SK-N-SH (cell line): ENCODE results near the gene ACVR1C.

Source experiments
- ELF1 ChIP-seq: IDR thresholded peaks from 2 replicates; pipeline ENCODE4 v1.4.0; 2012
- EP300 ChIP-seq, 2 experiments: IDR thresholded peaks; 2 replicates each; pipeline versions ENCODE4 v1.4.0 to v1.6.1; 2012; ENCODE audit warnings: borderline replicate concordance in 1 of 2, low read depth in 1 of 2, low read length in 1 of 2
- FOSL2 ChIP-seq: IDR thresholded peaks from 2 replicates; pipeline ENCODE4 v1.4.0; 2012; ENCODE audit warnings: low read depth, mild to moderate bottlenecking, moderate library complexity, borderline replicate concordance
- MXI1 ChIP-seq: IDR thresholded peaks from 2 replicates; pipeline ENCODE4 v1.6.1; 2012; ENCODE audit warnings: mild to moderate bottlenecking, low read depth, low read length, improper control_type of control experiment
- NRF1 ChIP-seq: IDR thresholded peaks from 2 replicates; pipeline ENCODE4 v1.6.1; 2012; ENCODE audit warnings: low read depth, mild to moderate bottlenecking, low read length
- RCOR1 ChIP-seq: fragments of 150-350 bp; IDR thresholded peaks from 2 replicates; pipeline ENCODE4 v1.6.1; 2017; ENCODE audit warnings: antibody characterized with exemption, low read length
- SIN3A ChIP-seq: IDR thresholded peaks from 2 replicates; pipeline ENCODE4 v1.6.1; 2012; ENCODE audit warnings: low read depth, mild to moderate bottlenecking, low read length, moderate library complexity, borderline replicate concordance
- TF ChIP-seq, protein P1 (sequence below): fragments of 200-600 bp; sonication (generic); IDR thresholded peaks from 2 replicates; pipeline ENCODE4 v1.6.1; 2017; ENCODE audit warnings: antibody characterized with exemption, mild to moderate bottlenecking, moderate library complexity
- TF ChIP-seq, protein P2 (sequence below): IDR thresholded peaks from 2 replicates; pipeline ENCODE4 v1.4.0; 2012; ENCODE audit warnings: low read depth, borderline replicate concordance
- TF ChIP-seq, protein P3 (sequence below): IDR thresholded peaks from 2 replicates; pipeline ENCODE4 v1.6.1; 2012; ENCODE audit warnings: mild to moderate bottlenecking, low read depth, low read length, moderate library complexity

DNA sequence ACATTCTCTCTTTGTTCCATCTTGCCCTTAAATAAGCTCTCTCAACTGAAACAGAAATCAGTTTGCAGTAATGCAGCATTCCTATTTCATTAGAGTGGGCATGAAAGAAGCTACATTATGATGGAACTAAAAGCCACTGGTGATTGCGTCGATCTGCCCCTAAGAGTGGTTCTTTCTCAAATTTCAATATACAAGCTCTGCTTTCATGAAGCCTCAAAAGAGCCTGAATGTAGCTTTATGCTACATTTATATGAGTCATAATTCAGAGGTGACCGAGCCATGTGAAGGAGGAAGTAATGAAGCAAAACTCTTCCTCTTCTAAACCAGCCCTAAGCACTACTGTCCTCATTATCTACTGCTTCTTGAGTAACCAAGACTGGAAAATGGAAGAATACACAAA, 120.0 kb downstream of the ACVR1C start:
- TF ChIP-seq, protein P1, sequence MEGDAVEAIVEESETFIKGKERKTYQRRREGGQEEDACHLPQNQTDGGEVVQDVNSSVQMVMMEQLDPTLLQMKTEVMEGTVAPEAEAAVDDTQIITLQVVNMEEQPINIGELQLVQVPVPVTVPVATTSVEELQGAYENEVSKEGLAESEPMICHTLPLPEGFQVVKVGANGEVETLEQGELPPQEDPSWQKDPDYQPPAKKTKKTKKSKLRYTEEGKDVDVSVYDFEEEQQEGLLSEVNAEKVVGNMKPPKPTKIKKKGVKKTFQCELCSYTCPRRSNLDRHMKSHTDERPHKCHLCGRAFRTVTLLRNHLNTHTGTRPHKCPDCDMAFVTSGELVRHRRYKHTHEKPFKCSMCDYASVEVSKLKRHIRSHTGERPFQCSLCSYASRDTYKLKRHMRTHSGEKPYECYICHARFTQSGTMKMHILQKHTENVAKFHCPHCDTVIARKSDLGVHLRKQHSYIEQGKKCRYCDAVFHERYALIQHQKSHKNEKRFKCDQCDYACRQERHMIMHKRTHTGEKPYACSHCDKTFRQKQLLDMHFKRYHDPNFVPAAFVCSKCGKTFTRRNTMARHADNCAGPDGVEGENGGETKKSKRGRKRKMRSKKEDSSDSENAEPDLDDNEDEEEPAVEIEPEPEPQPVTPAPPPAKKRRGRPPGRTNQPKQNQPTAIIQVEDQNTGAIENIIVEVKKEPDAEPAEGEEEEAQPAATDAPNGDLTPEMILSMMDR, result no peak
- no peak for TF ChIP-seq SIN3A
- TF ChIP-seq, protein P2, sequence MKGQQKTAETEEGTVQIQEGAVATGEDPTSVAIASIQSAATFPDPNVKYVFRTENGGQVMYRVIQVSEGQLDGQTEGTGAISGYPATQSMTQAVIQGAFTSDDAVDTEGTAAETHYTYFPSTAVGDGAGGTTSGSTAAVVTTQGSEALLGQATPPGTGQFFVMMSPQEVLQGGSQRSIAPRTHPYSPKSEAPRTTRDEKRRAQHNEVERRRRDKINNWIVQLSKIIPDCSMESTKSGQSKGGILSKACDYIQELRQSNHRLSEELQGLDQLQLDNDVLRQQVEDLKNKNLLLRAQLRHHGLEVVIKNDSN, result no peak
- no peak for TF ChIP-seq FOSL2
- TF ChIP-seq RCOR1, result no peak
- no peak for TF ChIP-seq ELF1
- TF ChIP-seq, protein P3, sequence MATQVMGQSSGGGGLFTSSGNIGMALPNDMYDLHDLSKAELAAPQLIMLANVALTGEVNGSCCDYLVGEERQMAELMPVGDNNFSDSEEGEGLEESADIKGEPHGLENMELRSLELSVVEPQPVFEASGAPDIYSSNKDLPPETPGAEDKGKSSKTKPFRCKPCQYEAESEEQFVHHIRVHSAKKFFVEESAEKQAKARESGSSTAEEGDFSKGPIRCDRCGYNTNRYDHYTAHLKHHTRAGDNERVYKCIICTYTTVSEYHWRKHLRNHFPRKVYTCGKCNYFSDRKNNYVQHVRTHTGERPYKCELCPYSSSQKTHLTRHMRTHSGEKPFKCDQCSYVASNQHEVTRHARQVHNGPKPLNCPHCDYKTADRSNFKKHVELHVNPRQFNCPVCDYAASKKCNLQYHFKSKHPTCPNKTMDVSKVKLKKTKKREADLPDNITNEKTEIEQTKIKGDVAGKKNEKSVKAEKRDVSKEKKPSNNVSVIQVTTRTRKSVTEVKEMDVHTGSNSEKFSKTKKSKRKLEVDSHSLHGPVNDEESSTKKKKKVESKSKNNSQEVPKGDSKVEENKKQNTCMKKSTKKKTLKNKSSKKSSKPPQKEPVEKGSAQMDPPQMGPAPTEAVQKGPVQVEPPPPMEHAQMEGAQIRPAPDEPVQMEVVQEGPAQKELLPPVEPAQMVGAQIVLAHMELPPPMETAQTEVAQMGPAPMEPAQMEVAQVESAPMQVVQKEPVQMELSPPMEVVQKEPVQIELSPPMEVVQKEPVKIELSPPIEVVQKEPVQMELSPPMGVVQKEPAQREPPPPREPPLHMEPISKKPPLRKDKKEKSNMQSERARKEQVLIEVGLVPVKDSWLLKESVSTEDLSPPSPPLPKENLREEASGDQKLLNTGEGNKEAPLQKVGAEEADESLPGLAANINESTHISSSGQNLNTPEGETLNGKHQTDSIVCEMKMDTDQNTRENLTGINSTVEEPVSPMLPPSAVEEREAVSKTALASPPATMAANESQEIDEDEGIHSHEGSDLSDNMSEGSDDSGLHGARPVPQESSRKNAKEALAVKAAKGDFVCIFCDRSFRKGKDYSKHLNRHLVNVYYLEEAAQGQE, result no peak
- no peak for TF ChIP-seq NRF1
- no peak for TF ChIP-seq MXI1
- no peak for TF ChIP-seq EP300 (IDR thresholded peaks at IDR 0.05; ENCODE audit: borderline replicate concordance in 1 of 2, low read depth in 1 of 2, low read length in 1 of 2)
